Esophagus muscularis mucosa (tissue), 4 donors: ENCODE results near the gene FAM120B. TPM values are rescaled to one million over a fixed set of nuclear protein-coding genes. Genes with fewer than 3 reads are reported as not detected.

Source experiments
- DNase-seq: peaks from one replicate; pipeline ENCODE4 v3.0.0-alpha.2; 2017; ENCODE audit errors: extremely low spot score
- H3K27ac ChIP-seq, 4 donors: fragments of 200-600 bp; sonication (generic); replicated peaks in 1 of 4; 1 replicate in 3 of 4; 2 replicates in 1 of 4; pipeline ENCODE4 v1.5.1; 2016 to 2019; ENCODE audit warnings: mild to moderate bottlenecking in 1 of 4
- H3K27me3 ChIP-seq, 4 donors: fragments of 200-600 bp; sonication (generic); one replicate each; pipeline versions ENCODE4 v1.5.1 to v1.6.0; 2016 to 2019
- H3K36me3 ChIP-seq, 4 donors: fragments of 200-600 bp; sonication (generic); one replicate each; pipeline ENCODE4 v1.5.1; 2016 to 2019
- H3K4me1 ChIP-seq, 4 donors: fragments of 200-600 bp; sonication (generic); one replicate each; pipeline ENCODE4 v1.5.1; 2016 to 2019
- H3K4me3 ChIP-seq, 4 donors: fragments of 200-600 bp; sonication (generic); 1 replicate in 2 of 4; 2 replicates in 2 of 4; pipeline ENCODE4 v1.5.1; 2016 to 2019; ENCODE audit warnings: mild to moderate bottlenecking in 4 of 4, moderate library complexity in 1 of 4
- H3K9me3 ChIP-seq, 4 donors: fragments of 200-600 bp; sonication (generic); 1 replicate in 3 of 4; 2 replicates in 1 of 4; pipeline ENCODE4 v1.5.1; 2016 to 2019
- EP300 ChIP-seq: sonication (generic); formaldehyde crosslinking; IDR thresholded peaks from one replicate; pipeline ENCODE4 v1.6.1; 2017; ENCODE audit warnings: antibody characterized with exemption
- POLR2A ChIP-seq: fragments of 450-650 bp; IDR thresholded peaks from one replicate; pipeline ENCODE4 v1.6.1; 2017; ENCODE audit warnings: antibody characterized with exemption, moderate library complexity, mild to moderate bottlenecking, low read depth
- POLR2AphosphoS5 ChIP-seq, 2 donors: sonication (generic); formaldehyde crosslinking; IDR thresholded peaks; one replicate each; pipeline ENCODE4 v1.6.1; 2017; ENCODE audit warnings: antibody characterized with exemption in 2 of 2
- WGBS: methylation state at CpG from one replicate; pipeline ENCODE4 v1.1.5; 2018; 5-methylcytosine and 5-hydroxymethylcytosine counted together
- intact Hi-C: fragments of 100-400 bp; cut with DNase I; formaldehyde crosslinking; loops from one replicate; pipeline ENCODE4 v1.15.1; 2023
- total RNA-seq, 4 donors: library from RNA; depleted of rRNA; stranded (reverse); fragments of >200 nt; gene quantifications; one replicate each; pipeline versions ENCODE4 v1.1.0 to v1.2.1, GENCODE V29; 2016
- TF ChIP-seq, protein P1 (sequence below), 3 experiments: fragments of 200-600 bp in 2 of 3; fragments of 450-650 bp in 1 of 3; sonication (generic) in 2 of 3; IDR thresholded peaks; one replicate each; pipeline ENCODE4 v1.5.1; 2017 to 2019; ENCODE audit warnings: antibody characterized with exemption in 3 of 3, mild to moderate bottlenecking in 2 of 3, moderate library complexity in 1 of 3

The FAM120B gene
- total RNA-seq, 4 donors from 2014 or later: 28.1 to 49.0 (median 33.7) TPM

DNA sequence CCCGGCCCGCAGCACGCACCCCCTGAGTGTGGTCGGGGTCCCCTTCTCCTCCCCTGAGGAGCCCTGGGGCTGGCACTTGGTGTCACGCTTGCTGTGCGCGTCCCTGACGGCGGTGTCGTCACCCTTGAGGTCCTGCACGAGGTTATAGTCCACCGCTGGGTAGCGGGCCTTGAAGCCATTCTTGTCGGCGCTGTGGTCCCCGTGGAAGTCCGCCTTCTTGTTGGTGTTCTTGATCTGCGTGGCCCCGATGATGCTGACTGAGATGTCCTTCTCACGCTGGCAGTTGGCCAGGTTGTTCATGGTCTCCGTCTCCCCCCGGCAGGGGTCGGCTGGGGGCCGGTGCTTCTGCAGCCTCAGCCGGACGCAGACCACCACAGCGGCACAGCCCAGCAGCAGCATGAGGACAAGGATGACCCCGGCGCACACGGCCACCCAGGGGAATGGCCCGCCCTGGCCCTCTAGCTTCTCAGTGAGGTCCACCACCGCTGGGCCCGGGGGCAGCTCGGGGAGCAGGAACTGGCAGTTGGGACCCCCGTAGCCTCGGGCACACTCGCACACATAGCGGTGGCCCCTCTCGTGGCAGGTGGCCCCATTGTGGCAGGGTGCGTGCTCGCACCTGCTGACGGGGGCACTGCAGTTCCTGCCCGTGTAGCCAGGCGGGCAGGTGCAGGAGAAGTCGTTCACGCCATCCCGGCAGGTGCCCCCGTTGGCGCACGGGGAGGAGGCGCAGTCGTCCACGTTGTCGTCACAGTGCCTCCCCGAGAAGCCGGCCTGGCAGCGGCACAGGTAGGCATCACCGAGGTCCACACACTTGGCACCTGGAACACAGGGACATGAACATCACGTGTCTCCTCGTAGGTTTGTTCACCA is 23.1 kb upstream of the FAM120B start:
- no peak overlapping the region for H3K4me3 ChIP-seq
- no peaks in the 10 kb centered on the region for H3K9me3 ChIP-seq
- H3K27me3 ChIP-seq: peaks cover 0 to 25% (median 6%) of the 10 kb centered on the region in 4 donors
- DNase-seq: no peak
- TF ChIP-seq EP300 (no peak), POLR2AphosphoS5 (IDR thresholded peaks at IDR 0.05) (no peak), POLR2A (no peak)
- TF ChIP-seq, protein P1, sequence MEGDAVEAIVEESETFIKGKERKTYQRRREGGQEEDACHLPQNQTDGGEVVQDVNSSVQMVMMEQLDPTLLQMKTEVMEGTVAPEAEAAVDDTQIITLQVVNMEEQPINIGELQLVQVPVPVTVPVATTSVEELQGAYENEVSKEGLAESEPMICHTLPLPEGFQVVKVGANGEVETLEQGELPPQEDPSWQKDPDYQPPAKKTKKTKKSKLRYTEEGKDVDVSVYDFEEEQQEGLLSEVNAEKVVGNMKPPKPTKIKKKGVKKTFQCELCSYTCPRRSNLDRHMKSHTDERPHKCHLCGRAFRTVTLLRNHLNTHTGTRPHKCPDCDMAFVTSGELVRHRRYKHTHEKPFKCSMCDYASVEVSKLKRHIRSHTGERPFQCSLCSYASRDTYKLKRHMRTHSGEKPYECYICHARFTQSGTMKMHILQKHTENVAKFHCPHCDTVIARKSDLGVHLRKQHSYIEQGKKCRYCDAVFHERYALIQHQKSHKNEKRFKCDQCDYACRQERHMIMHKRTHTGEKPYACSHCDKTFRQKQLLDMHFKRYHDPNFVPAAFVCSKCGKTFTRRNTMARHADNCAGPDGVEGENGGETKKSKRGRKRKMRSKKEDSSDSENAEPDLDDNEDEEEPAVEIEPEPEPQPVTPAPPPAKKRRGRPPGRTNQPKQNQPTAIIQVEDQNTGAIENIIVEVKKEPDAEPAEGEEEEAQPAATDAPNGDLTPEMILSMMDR (IDR thresholded peaks at IDR 0.05): no peak
- H3K4me1 ChIP-seq: peaks cover 20 to 34% (median 27%) of the 10 kb centered on the region in 4 donors
- no peak overlapping the region for H3K27ac ChIP-seq
- H3K36me3 ChIP-seq: peaks cover 0 to 40% (median 24%) of the 10 kb centered on the region in 4 donors
- intact Hi-C loops: no loop called here
- WGBS: 97% methylated on average over 6 of the region's 60 CpGs

DNA sequence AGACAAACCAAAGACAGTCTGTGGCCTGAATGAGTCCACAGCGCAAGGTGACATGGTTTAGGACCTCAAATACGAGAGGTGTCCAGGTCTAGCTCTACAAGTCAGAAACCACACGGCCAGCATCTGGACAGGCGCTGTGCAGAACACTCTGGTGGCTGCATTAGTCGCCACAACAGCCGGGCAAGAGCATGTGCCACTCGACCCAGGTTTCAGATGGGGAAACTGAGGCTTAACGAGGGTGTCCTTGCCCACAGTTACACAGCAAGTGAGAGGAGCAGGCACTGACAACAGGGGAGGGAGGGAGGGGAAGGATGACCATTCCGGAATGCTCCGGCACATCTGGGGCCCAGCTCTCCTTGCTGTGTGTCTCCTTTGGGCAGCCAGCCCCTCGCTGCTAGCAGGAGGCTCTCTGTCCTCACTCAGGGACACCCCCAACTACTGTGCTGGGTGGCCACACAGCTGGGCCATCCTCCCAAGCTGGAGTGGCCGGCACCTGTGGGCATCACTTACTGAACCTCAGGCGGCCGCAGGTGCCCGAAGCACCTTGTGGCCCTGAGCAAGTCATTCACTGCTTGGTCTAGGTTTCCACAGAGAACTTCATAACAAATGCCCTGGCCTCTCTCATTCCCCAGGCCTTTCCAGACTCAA is 22.3 kb upstream of the FAM120B start:
- H3K27ac ChIP-seq: no peak overlapping the region
- no peak overlapping the region for H3K4me3 ChIP-seq
- H3K9me3 ChIP-seq: no peaks in the 10 kb centered on the region
- intact Hi-C loops: no loop called here
- peaks cover 0 to 40% (median 24%) of the 10 kb centered on the region in 4 donors for H3K36me3 ChIP-seq
- peaks cover 0 to 33% (median 11%) of the 10 kb centered on the region in 4 donors for H3K27me3 ChIP-seq
- peaks cover 26 to 39% (median 35%) of the 10 kb centered on the region in 4 donors for H3K4me1 ChIP-seq
- WGBS: 89% methylated on average over 13 of the region's 15 CpGs
- TF ChIP-seq EP300 (no peak), POLR2A (no peak), POLR2AphosphoS5 (IDR thresholded peaks at IDR 0.05) (no peak)
- TF ChIP-seq, protein P1 (IDR thresholded peaks at IDR 0.05): no peak
- DNase-seq: no peak

GRCh38 chr6:170284866-170285469 is 21.6 kb upstream of the FAM120B start:
- Histone ChIP-seq H3K4me1 (peaks cover 33 to 45% (median 40%) of the 10 kb centered on the region in 4 donors), H3K27ac (no peak overlapping the region), H3K4me3 (no peak overlapping the region), H3K9me3 (no peaks in the 10 kb centered on the region), H3K27me3 (peaks cover 0 to 40% (median 16%) of the 10 kb centered on the region in 4 donors), H3K36me3 (peaks cover 0 to 40% (median 24%) of the 10 kb centered on the region in 4 donors)
- WGBS: 96% methylated on average over 14 of the region's 24 CpGs
- DNase-seq: no peak
- TF ChIP-seq POLR2A: no peak
- TF ChIP-seq POLR2AphosphoS5 (IDR thresholded peaks at IDR 0.05): no peak
- no peak for TF ChIP-seq EP300
- intact Hi-C loops: no loop called here

DNA sequence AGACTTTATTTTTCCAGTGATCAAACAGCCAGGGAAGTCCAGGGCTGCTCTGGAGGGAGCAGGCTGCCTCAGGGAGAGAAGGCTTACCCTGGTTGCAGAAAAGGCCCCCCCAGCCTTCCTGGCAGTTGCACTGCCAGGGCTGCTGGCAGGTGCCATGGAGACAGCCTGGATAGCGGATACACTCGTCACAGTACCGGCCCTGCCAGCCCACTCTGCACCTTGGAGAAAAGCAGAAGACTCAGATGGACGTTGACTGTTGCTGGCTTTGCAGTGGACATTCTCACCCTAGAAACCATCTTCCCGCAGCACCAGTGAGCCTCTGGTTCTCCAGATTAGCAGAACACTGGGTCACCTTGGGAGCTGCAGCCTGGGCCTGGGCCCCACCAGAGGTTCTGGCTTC is 21.1 kb upstream of the FAM120B start:
- 98% methylated on average over 5 of the region's 5 CpGs for WGBS
- Histone ChIP-seq H3K9me3 (no peaks in the 10 kb centered on the region), H3K27ac (no peak overlapping the region), H3K4me1 (peaks cover 36 to 44% (median 41%) of the 10 kb centered on the region in 4 donors), H3K27me3 (peaks cover 0 to 41% (median 16%) of the 10 kb centered on the region in 4 donors), H3K36me3 (peaks cover 0 to 40% (median 24%) of the 10 kb centered on the region in 4 donors), H3K4me3 (no peak overlapping the region)
- intact Hi-C loops: no loop called here
- no peak for TF ChIP-seq POLR2A
- TF ChIP-seq POLR2AphosphoS5 (IDR thresholded peaks at IDR 0.05): no peak
- TF ChIP-seq EP300: no peak
- TF ChIP-seq, protein P1 (IDR thresholded peaks at IDR 0.05): no peak
- no peak for DNase-seq
